ENCODE measurements around the gene GEMIN7.

DNA sequence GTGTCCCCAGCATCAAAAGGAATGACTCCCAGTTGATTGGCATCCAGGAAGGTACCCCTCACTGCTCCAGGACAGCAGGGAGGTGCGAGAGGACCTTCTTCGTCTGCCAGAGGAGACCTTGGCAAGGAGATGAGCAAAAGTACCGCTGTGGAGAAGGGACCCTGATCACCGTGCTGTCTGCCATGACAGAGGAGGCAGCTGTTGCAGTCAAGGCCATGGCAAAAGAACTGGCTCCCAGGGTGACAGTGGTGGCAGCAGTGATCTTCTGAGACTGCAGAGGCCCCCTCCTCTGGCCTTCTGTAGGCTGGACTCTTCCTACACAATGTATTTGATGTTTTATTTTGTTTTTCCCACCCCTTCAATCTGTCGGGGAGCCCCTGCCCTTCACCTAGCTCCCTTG is 49.7 kb downstream of the GEMIN7 start:
- TF ChIP-seq EP300 (IDR thresholded peaks at IDR 0.05; ENCODE audit: borderline replicate concordance) (no peak), REST (IDR thresholded peaks at IDR 0.05; ENCODE audit: low read depth) (no peak), CEBPB (IDR thresholded peaks at IDR 0.05) (no peak), RAD21 (IDR thresholded peaks at IDR 0.05; ENCODE audit: low read depth) (no peak), TEAD4 (IDR thresholded peaks at IDR 0.05) (no peak), FOXM1 (IDR thresholded peaks at IDR 0.05; ENCODE audit: borderline replicate concordance, low read depth) (no peak), TCF12 (IDR thresholded peaks at IDR 0.05; ENCODE audit: low read depth) (no peak), TAF1 (IDR thresholded peaks at IDR 0.05; ENCODE audit: low read depth) (no peak), CREB1 (IDR thresholded peaks at IDR 0.05; ENCODE audit: low read depth) (no peak), YY1 (IDR thresholded peaks at IDR 0.05; ENCODE audit: low read depth) (no peak), MAX (IDR thresholded peaks at IDR 0.05) (no peak), EGR1 (IDR thresholded peaks at IDR 0.05) (no peak)
- TF ChIP-seq, protein P1, sequence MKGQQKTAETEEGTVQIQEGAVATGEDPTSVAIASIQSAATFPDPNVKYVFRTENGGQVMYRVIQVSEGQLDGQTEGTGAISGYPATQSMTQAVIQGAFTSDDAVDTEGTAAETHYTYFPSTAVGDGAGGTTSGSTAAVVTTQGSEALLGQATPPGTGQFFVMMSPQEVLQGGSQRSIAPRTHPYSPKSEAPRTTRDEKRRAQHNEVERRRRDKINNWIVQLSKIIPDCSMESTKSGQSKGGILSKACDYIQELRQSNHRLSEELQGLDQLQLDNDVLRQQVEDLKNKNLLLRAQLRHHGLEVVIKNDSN (IDR thresholded peaks at IDR 0.05), result no peak
